T-cell (primary cell): ENCODE results near the gene RPGRIP1. TPM values are rescaled to one million over a fixed set of nuclear protein-coding genes. Genes with fewer than 3 reads are reported as not detected.
"Not testable (repeated sequence)": the region's sequence is repeated elsewhere in the genome, so short reads cannot be mapped to it uniquely, and the experiment has no call there.

Source experiments
- ATAC-seq, 4 experiments: fragments of 200-7000 bp in 3 of 4; fragments of 150-1000 bp in 1 of 4; cut with Tn5 transposase; replicated peaks in 1 of 4; 1 replicate in 3 of 4; 2 replicates in 1 of 4; pipeline ENCODE4 v1.10.0; 2021; ENCODE audit warnings: moderate library complexity in 3 of 4, mild to moderate bottlenecking in 2 of 4, moderate number of reproducible peaks in 1 of 4
- CTCF ChIA-PET, 2 donors: fragments of 300-600 bp; sonication (Branson Sonifier 250); formaldehyde crosslinking; loops; one replicate each; lab custom pipeline; 2022; ENCODE audit warnings: antibody characterized with exemption in 2 of 2; lab: Charles Lee
- POLR2A ChIA-PET, 2 donors: fragments of 300-600 bp; sonication (Branson Sonifier 250); formaldehyde crosslinking; loops; one replicate each; lab custom pipeline; 2022; ENCODE audit warnings: antibody characterized with exemption in 2 of 2; lab: Charles Lee
- DNase-seq, 35 experiments: peaks; one replicate each; pipeline versions ENCODE4 v3.0.0 to v3.0.0-alpha.2; 2013 to 2023
- H3K27ac ChIP-seq: one replicate; pipeline ENCODE4 v1.5.1; 2013; ENCODE audit warnings: low read length
- H3K27me3 ChIP-seq, 2 experiments: replicated peaks in 1 of 2; 1 replicate in 1 of 2; 2 replicates in 1 of 2; pipeline versions ENCODE4 v1.6.1 to v1.7.0; 2013; ENCODE audit warnings: low read length in 1 of 2, mixed read lengths in 1 of 2; ENCODE audit not compliant: control insufficient read depth in 2 of 2, insufficient read depth in 2 of 2; ENCODE audit errors: extremely low read depth in 1 of 2
- H3K36me3 ChIP-seq, 2 donors: 1 replicate in 1 of 2; 2 replicates in 1 of 2; pipeline versions ENCODE4 v1.6.1 to v1.7.0; 2013; ENCODE audit warnings: low read length in 1 of 2; ENCODE audit not compliant: control insufficient read depth in 2 of 2, insufficient read depth in 1 of 2; ENCODE audit errors: extremely low read depth in 1 of 2
- H3K4me1 ChIP-seq, 2 experiments: 1 replicate in 1 of 2; 2 replicates in 1 of 2; pipeline versions ENCODE4 v1.6.1 to v1.7.0; 2013; ENCODE audit warnings: low read length in 2 of 2, mixed read lengths in 1 of 2; ENCODE audit not compliant: insufficient read depth in 2 of 2, control insufficient read depth in 1 of 2; ENCODE audit errors: extremely low read depth in 1 of 2
- H3K4me3 ChIP-seq, 2 donors: 1 replicate in 1 of 2; 2 replicates in 1 of 2; pipeline versions ENCODE4 v1.5.1 to v1.7.0; 2013; ENCODE audit warnings: mild to moderate bottlenecking in 2 of 2, low read length in 1 of 2, moderate library complexity in 1 of 2; ENCODE audit not compliant: control insufficient read depth in 1 of 2; ENCODE audit errors: extremely low read depth in 1 of 2
- H3K9me3 ChIP-seq: 2 replicates; pipeline ENCODE4 v1.7.0; 2013
- H3K27ac Mint-ChIP-seq, 2 donors: one replicate each; pipeline ENCODE4 v1.8.0; 2020 to 2021; ENCODE audit warnings: mild to moderate bottlenecking in 2 of 2, mixed read lengths in 2 of 2
- H3K27me3 Mint-ChIP-seq, 2 donors: one replicate each; pipeline ENCODE4 v1.8.0; 2021 to 2022; ENCODE audit warnings: mixed read lengths in 2 of 2
- H3K36me3 Mint-ChIP-seq: one replicate; pipeline ENCODE4 v1.8.0; 2021; ENCODE audit warnings: mixed read lengths
- H3K4me1 Mint-ChIP-seq, 3 donors: one replicate each; pipeline ENCODE4 v1.8.0; 2020 to 2022; ENCODE audit warnings: mixed read lengths in 3 of 3, mild to moderate bottlenecking in 1 of 3
- H3K4me3 Mint-ChIP-seq, 3 donors: one replicate each; pipeline ENCODE4 v1.8.0; 2020 to 2022; ENCODE audit warnings: mild to moderate bottlenecking in 3 of 3, mixed read lengths in 3 of 3, moderate library complexity in 3 of 3
- H3K9me3 Mint-ChIP-seq, 3 donors: one replicate each; pipeline ENCODE4 v1.8.0; 2020 to 2022; ENCODE audit warnings: mixed read lengths in 3 of 3
- WGBS: methylation state at CpG from one replicate; pipeline ENCODE4 v1.1.5; 2013; ENCODE audit warnings: missing lambda C conversion rate; ENCODE audit not compliant: insufficient coverage; 5-methylcytosine and 5-hydroxymethylcytosine counted together
- total RNA-seq, 35 experiments: library from RNA in 6 of 35; stranded (reverse) in 6 of 35; fragments of 120-200 nt in 1 of 35; gene quantifications; one replicate each; pipeline versions ENCODE4 v1.2.1 to v1.2.4 and lab custom pipeline; 2013 to 2026

Gene RPGRIP1
- total RNA-seq, 5 donors from 2014 or later (not counting 1 experiment from before 2014, with no cell fraction given): 0.16 to 0.76 TPM; not detected in 3

DNA sequence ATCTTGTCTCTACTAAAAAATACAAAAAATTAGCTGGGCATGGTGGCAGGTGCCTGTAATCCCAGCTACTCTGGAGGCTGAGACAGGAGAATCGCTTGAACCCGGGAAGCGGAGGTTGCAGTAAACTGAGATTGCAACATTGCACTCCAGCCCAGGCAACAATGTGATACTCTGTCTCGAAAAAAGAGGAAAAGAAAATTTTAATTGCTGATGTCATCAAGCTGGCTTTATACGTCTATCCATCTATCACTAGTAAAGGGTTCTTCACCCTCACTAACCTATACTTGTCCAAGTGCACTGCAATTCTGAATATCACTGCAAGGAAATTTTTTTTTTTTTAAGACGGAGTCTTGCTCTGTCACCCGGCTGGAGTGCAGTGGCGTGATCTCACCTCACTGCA is 2.0 kb downstream of the RPGRIP1 start:
- H3K36me3 Mint-ChIP-seq, H3K4me3 ChIP-seq, H3K9me3 Mint-ChIP-seq, H3K4me1 Mint-ChIP-seq, POLR2A ChIA-PET, DNase-seq, H3K27ac ChIP-seq, H3K27me3 Mint-ChIP-seq, ATAC-seq, H3K9me3 ChIP-seq, H3K36me3 ChIP-seq, H3K4me1 ChIP-seq, H3K27me3 ChIP-seq, H3K4me3 Mint-ChIP-seq, CTCF ChIA-PET, H3K27ac Mint-ChIP-seq: not testable (repeated sequence)
- 94% methylated on average over 6 of the region's 8 CpGs for WGBS

DNA sequence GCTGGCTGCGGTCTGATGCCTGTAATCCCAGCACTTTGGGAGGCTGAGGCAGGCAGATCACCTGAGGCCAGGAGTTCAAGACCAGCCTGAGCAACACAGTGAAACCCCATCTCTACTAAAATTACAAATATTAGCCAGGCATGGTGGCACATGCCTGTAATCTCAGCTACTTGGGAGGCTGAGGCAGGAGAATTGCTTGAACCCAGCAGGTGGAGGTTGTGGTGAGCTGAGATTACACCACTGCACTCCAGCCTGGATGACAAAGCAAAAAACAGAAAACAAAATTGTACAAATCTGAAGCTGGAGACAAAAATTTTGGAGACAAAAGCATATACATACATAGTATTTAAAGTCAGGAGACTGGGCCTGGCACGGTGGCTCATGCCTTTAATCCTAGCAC is 6.6 kb downstream of the RPGRIP1 start:
- H3K4me3 ChIP-seq, H3K9me3 ChIP-seq, H3K27me3 ChIP-seq, H3K36me3 Mint-ChIP-seq, H3K27me3 Mint-ChIP-seq, H3K9me3 Mint-ChIP-seq, H3K27ac Mint-ChIP-seq, CTCF ChIA-PET, H3K27ac ChIP-seq, H3K36me3 ChIP-seq, H3K4me3 Mint-ChIP-seq, DNase-seq, H3K4me1 Mint-ChIP-seq, ATAC-seq, H3K4me1 ChIP-seq: not testable (repeated sequence)
- POLR2A ChIA-PET: interaction anchor here in 1 of 2 donors (0.6 kb wide), 2 partner anchors 33 to 669 kb away, joined by 3 to 4 read pairs; no protein-coding TSS in a partner anchor
- WGBS: 100% methylated on average over 1 of the region's 2 CpGs

DNA sequence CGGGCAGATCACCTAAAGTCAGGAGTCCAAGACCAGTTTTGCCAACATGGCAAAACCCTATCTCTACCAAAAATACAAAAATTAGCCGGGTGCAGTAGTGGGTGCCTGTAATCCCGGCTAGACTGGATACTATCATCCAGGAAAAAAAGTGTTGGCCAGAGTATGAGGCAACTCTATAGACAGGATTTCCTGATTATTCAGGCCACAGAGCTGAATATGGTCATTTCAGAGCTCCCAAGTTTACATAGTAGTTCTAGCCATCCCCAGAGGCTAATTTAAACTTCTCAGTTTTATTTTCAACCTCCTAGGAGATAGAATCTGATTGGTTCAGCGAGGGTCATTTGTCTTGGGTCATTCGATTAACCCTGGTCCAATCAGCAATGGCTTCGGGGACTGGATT is 7.3 kb downstream of the RPGRIP1 start:
- H3K4me3 ChIP-seq: no peak overlapping the region
- H3K27me3 ChIP-seq: no peaks in the 10 kb centered on the region
- DNase-seq (no peak), ATAC-seq (no peak)
- H3K4me1 ChIP-seq: no peaks in the 10 kb centered on the region
- no peak overlapping the region for H3K27ac ChIP-seq
- Mint-ChIP-seq H3K27me3 (peaks cover 5 to 6% of the 10 kb centered on the region in 2 donors), H3K4me3 (no peak overlapping the region), H3K27ac (no peak overlapping the region), H3K4me1 (no peaks in the 10 kb centered on the region), H3K9me3 (no peaks in the 10 kb centered on the region), H3K36me3 (no peaks in the 10 kb centered on the region)
- no peaks in the 10 kb centered on the region for H3K9me3 ChIP-seq
- WGBS: 93% methylated on average over 5 of the region's 6 CpGs
- no peaks in the 10 kb centered on the region for H3K36me3 ChIP-seq
- CTCF ChIA-PET: interaction anchor here in 1 of 2 donors (0.6 kb wide), 1 partner anchor 9 kb away, joined by 3 read pairs; no protein-coding TSS in a partner anchor
- POLR2A ChIA-PET: no interaction called here

DNA sequence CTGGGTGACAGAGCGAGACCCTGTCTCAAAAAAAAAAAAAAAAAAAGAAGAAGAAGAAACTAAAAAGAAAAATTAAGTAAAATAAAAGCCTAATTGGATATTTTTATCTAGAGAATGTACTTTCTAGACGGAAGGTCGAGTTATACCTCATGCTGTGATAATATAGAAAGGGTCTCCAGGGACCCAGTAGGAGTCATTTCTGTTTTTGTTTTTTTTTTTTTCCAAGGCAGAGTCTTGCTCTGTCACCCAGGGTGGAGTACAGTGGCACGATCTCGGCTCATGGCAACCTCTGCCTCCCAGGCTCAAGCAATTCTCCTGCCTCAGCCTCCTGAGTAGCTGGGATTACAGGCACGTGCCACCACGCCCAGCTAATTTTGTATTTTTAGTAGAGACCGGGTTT is 14.1 kb downstream of the RPGRIP1 start:
- H3K4me3 Mint-ChIP-seq, CTCF ChIA-PET, H3K27ac Mint-ChIP-seq, H3K4me1 ChIP-seq, H3K4me1 Mint-ChIP-seq, DNase-seq, H3K4me3 ChIP-seq, H3K9me3 Mint-ChIP-seq, H3K9me3 ChIP-seq, H3K36me3 Mint-ChIP-seq, H3K36me3 ChIP-seq, H3K27ac ChIP-seq, ATAC-seq: not testable (repeated sequence)
- H3K27me3 Mint-ChIP-seq: peaks cover 9 to 12% of the 10 kb centered on the region in 2 donors
- WGBS: 93% methylated on average over 3 of the region's 8 CpGs
- H3K27me3 ChIP-seq: peaks cover 0 to 13% of the 10 kb centered on the region in 2 experiments
- POLR2A ChIA-PET: interaction anchor here (0.6 to 0.7 kb wide), 2 partner anchors 42 to 57 kb away, joined by 3 to 7 read pairs; no protein-coding TSS in a partner anchor

DNA sequence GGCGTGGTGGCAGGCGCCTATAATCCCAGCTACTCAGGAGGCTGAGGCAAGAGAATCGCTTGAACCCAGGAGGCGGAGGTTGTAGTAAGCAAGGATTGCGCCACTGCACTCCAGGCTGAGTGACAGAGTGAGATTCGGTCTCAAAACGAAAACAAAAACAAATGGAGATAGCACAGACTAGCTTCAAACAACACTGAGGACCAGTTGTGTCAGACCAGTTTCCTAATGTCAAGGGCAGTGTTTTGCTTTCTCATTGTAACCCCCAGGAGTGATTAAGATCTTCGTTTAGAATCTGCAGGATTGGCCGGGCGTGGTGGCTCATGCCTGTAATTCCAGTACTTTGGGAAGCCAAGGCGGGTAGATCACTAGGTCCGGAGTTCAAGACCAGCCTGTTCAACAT is 18.5 kb downstream of the RPGRIP1 start:
- 83% methylated on average over 7 of the region's 12 CpGs for WGBS
- H3K9me3 ChIP-seq: no peaks in the 10 kb centered on the region
- H3K36me3 Mint-ChIP-seq: no peaks in the 10 kb centered on the region
- ChIA-PET POLR2A (interaction anchor here in 1 of 2 donors (0.7 kb wide), 1 partner anchor 39 kb away, joined by 4 read pairs; no protein-coding TSS in a partner anchor), CTCF (no interaction called here)
- H3K4me3 Mint-ChIP-seq: no peak overlapping the region
- no peaks in the 10 kb centered on the region for H3K36me3 ChIP-seq
- peaks cover 2 to 5% of the 10 kb centered on the region in 2 experiments for H3K4me1 ChIP-seq
- H3K27ac ChIP-seq: no peak overlapping the region
- no peak overlapping the region for H3K27ac Mint-ChIP-seq
- peaks cover 16 to 19% of the 10 kb centered on the region in 2 donors for H3K27me3 Mint-ChIP-seq
- H3K4me1 Mint-ChIP-seq: peaks cover 2 to 6% (median 5%) of the 10 kb centered on the region in 3 donors
- ATAC-seq: no peak
- no peak overlapping the region for H3K4me3 ChIP-seq
- DNase-seq: no peak
- H3K27me3 ChIP-seq: peaks cover 0 to 29% of the 10 kb centered on the region in 2 experiments
- H3K9me3 Mint-ChIP-seq: no peaks in the 10 kb centered on the region

DNA sequence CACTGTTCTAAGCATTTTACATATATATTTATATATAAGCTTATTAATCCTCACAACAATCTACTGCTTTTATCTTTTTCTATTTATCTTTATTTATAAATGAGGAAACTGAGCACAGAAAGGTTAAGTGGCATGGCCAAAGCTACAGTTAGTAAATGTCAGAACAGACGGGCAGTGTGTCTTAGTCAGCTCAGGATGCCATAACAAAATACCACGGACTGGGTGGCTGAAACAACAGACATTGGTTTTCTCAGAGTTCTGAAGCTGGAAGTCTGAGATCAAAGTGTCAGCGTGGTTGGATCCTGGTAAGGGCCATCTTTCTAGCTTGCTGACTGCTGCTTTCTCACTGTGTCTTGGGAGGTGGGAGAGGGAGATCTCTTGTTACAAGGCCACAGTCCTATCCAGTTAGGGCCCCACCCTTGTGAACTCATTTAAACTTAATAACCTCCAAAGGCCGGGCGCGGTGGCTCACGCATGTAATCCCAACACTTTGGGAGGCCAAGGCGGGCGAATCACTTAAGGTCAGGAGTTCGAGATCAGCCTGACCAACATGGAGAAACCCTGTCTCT is 19.8 kb downstream of the RPGRIP1 start:
- Histone ChIP-seq H3K9me3 (no peaks in the 10 kb centered on the region), H3K4me1 (peaks cover 2 to 5% of the 10 kb centered on the region in 2 experiments), H3K27ac (no peak overlapping the region), H3K4me3 (no peak overlapping the region), H3K36me3 (no peaks in the 10 kb centered on the region), H3K27me3 (peaks cover 0 to 29% of the 10 kb centered on the region in 2 experiments)
- H3K27me3 Mint-ChIP-seq: peaks cover 16 to 19% of the 10 kb centered on the region in 2 donors
- peaks cover 2 to 6% (median 5%) of the 10 kb centered on the region in 3 donors for H3K4me1 Mint-ChIP-seq
- H3K4me3 Mint-ChIP-seq: no peak overlapping the region
- ChIA-PET POLR2A (interaction anchor here in 1 of 2 donors (0.5 kb wide), 1 partner anchor 228 kb away, joined by 5 read pairs; no protein-coding TSS in a partner anchor), CTCF (interaction anchor here (0.7 to 0.9 kb wide), 2 partner anchors 9 to 22 kb away, joined by 3 to 5 read pairs; no protein-coding TSS in a partner anchor)
- no peaks in the 10 kb centered on the region for H3K9me3 Mint-ChIP-seq
- no peaks in the 10 kb centered on the region for H3K36me3 Mint-ChIP-seq
- 40% methylated on average over 2 of the region's 10 CpGs for WGBS
- ATAC-seq (no peak), DNase-seq (no peak)
- no peak overlapping the region for H3K27ac Mint-ChIP-seq
